Kidney epithelial cell (primary cell): ENCODE results near the gene HTR1D. TPM values are rescaled to one million over a fixed set of nuclear protein-coding genes. Genes with fewer than 3 reads are reported as not detected.

Experiments
- DNase-seq: peaks from one replicate; pipeline ENCODE4 v3.0.0-alpha.2; 2010; ENCODE audit warnings: low read depth
- H3K27me3 ChIP-seq: 2 replicates; pipeline ENCODE4 v1.6.0; 2011; ENCODE audit warnings: low read length; ENCODE audit not compliant: control insufficient read depth, insufficient read depth
- H3K36me3 ChIP-seq: 2 replicates; pipeline ENCODE4 v1.5.1; 2011; ENCODE audit warnings: low read length; ENCODE audit not compliant: control insufficient read depth, insufficient read depth
- H3K4me3 ChIP-seq: 2 replicates; pipeline ENCODE4 v1.5.1; 2011; ENCODE audit warnings: low read depth, mild to moderate bottlenecking, control low read depth, low read length
- total RNA-seq: library from RNA; depleted of rRNA; stranded (reverse); fragments of >200 nt; gene quantifications from 2 replicates; pipeline ENCODE4 v1.2.3, GENCODE V29; 2015
- TF ChIP-seq, protein P1 (sequence below): IDR thresholded peaks from 2 replicates; pipeline ENCODE4 v1.5.1; 2011; ENCODE audit warnings: mild to moderate bottlenecking, moderate library complexity, low read length, control low read depth, inconsistent platforms; ENCODE audit not compliant: insufficient read depth, poor library complexity, severe bottlenecking

HTR1D gene
- total RNA-seq, 1 donor from 2014 or later, result 1.6 TPM

DNA sequence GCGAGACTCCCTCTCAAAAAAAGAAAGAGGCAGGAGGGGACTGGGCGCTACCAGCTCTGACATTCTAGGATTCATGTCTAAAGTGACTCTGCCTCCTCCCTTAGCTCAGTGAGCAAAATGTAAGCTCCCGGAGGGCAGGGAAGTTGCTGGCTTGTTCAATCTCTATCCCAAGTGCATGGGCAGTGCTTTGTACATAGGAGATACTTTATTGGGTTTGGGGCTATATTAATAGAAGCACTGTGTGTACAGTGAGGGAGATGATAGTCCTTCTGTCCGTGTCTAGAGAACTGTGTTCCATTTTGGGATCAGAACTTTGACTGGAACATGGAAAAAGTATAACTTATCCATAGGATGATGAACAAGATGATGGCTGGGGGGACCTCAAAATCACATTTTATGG, 31.9 kb downstream of the HTR1D start:
- Histone ChIP-seq H3K36me3 (no peaks in the 10 kb centered on the region), H3K27me3 (peaks cover 2% of the 10 kb centered on the region), H3K4me3 (no peak overlapping the region)
- no peak for DNase-seq
- TF ChIP-seq, protein P1, sequence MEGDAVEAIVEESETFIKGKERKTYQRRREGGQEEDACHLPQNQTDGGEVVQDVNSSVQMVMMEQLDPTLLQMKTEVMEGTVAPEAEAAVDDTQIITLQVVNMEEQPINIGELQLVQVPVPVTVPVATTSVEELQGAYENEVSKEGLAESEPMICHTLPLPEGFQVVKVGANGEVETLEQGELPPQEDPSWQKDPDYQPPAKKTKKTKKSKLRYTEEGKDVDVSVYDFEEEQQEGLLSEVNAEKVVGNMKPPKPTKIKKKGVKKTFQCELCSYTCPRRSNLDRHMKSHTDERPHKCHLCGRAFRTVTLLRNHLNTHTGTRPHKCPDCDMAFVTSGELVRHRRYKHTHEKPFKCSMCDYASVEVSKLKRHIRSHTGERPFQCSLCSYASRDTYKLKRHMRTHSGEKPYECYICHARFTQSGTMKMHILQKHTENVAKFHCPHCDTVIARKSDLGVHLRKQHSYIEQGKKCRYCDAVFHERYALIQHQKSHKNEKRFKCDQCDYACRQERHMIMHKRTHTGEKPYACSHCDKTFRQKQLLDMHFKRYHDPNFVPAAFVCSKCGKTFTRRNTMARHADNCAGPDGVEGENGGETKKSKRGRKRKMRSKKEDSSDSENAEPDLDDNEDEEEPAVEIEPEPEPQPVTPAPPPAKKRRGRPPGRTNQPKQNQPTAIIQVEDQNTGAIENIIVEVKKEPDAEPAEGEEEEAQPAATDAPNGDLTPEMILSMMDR, result no peak

DNA sequence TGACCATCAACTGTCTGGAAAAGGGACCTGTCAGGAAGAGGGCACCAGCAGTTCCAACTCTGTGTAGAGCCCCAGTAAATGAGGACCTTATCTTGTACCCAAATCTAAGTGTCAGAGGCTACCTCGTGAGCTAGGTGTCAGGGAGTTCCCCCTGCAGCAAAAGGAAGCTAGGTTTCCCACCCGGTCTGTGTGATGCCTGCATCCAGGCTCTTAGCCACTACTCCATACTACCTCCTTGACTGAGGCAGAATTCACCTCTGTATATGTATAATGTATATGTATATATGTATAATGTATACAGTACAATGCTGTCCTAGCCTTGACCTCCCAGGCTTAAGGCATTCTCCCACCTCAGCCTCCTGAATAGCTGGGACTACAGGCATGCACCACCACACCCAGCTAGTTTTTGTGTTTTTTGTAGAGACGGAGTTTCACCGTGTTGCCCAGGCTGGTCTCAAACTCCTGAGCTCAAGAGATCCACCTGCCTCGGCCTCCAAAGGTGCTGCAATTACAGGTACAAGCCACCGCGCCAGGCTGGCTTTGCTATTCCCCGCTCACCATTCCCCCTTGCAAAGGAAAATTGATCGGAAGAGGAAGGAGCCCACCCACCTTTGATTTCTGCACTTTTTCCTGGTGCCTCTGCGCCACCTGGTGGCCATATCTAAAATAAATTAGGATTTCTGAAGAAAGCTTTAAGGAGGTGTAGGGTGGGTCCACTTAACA, 32.9 kb downstream of the HTR1D start:
- no peaks in the 10 kb centered on the region for H3K36me3 ChIP-seq
- peak overlapping the region; percentile 14 for H3K4me3 ChIP-seq
- H3K27me3 ChIP-seq, result peaks cover 2% of the 10 kb centered on the region
- TF ChIP-seq, protein P1, result peak; percentile 53
- DNase-seq, result no peak

DNA sequence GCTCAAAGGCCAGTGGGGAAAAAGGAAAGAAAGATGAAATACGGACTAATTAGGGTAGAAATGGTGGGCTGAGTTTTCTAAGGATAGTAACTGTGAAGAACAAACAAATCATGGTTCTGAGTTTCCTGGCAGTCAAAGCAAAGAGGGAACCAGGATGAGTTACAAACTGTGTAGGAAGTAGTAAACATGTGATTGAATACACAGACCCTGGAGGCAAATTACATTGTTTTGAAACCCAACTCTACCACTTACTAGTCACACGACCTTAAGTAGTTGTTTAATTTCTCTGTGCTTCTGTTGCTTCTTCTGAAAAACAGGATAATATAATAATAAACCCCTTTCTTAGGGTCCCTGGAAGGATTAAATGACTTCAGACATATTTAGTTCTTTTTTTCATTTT, 37.4 kb downstream of the HTR1D start:
- TF ChIP-seq, protein P1, result no peak
- no peaks in the 10 kb centered on the region for H3K36me3 ChIP-seq
- H3K27me3 ChIP-seq, result peaks cover 2% of the 10 kb centered on the region
- no peak overlapping the region for H3K4me3 ChIP-seq
- DNase-seq, result no peak

DNA sequence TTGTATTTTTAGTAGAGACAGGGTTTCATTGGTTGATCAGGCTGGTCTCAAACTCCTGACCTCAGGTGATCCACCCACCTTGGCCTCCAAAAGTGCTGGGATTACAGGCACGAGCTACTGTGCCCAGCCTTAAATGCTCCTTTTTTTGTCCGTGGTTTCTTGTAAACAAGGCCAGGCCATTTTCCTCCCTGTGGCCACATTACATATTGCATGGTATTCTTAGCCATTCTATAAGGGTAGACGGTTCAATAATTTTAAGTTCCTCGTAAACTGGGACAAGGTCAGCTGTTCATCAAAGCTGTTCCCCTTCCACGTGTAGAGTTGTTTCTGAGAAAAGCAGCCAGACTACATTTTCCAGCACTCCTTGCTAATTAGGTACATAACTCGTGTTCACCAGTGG, 38.4 kb downstream of the HTR1D start:
- Histone ChIP-seq H3K4me3 (no peak overlapping the region), H3K27me3 (peaks cover 2% of the 10 kb centered on the region), H3K36me3 (no peaks in the 10 kb centered on the region)
- no peak for DNase-seq
- TF ChIP-seq, protein P1, result peak; percentile 3

DNA sequence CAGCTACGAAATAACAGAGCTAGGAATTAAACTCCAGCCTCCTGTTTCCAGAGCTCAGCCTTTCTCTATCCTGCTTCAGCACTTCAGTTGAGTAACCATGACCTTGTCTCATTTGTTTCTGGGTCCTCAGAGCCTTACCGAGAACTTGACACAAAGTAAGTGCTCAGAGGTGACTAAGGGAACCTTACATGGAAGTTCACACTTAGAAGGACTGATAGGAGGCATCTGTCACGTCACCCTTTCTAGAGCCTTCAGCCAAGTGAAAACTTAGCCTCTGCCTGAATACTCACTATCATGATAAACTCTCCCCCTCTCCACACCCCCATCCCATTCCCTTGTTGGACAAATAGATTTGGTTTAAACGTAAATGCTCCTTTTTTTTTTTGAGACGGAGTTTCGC, 38.9 kb downstream of the HTR1D start:
- Histone ChIP-seq H3K36me3 (no peaks in the 10 kb centered on the region), H3K27me3 (peaks cover 2% of the 10 kb centered on the region), H3K4me3 (no peak overlapping the region)
- no peak for DNase-seq
- TF ChIP-seq, protein P1, result no peak
